ENCODE results near the gene OR10G8. TPM values are rescaled to one million over a fixed set of nuclear protein-coding genes. Genes with fewer than 3 reads are reported as not detected.

OR10G8 gene
- total RNA-seq, 4 donors from 2014 or later: not detected

- no peak for ATAC-seq
- no peaks in the 10 kb centered on the region for H3K4me1 ChIP-seq
- H3K27me3 ChIP-seq: peaks cover 0 to 4% (median 0%) of the 10 kb centered on the region in 3 donors
- H3K27ac ChIP-seq: no peak overlapping the region
- intact Hi-C loops (cut with DNase I; ENCODE audit: low total_unique reads) (loop anchor here (5.0 kb wide), 1 partner anchor 123 kb away; no protein-coding TSS in a partner anchor), in situ Hi-C loops (cut with MboI; ENCODE audit: low sequenced_read_pairs in 4 of 4) (loop anchor here in 3 of 4 donors (5.0 to 25.0 kb wide), 2 partner anchors 128 to 518 kb away; no protein-coding TSS in a partner anchor)
- DNase-seq: no peak
- no peaks in the 10 kb centered on the region for H3K9me3 ChIP-seq
- TF ChIP-seq POLR2A (IDR thresholded peaks at IDR 0.05) (no peak), CTCF (IDR thresholded peaks at IDR 0.05 in 4 of 5, conservative IDR thresholded peaks at IDR 0.05 in 1 of 5) (peak in 1 of 5 experiments; percentile 35)
- H3K4me3 ChIP-seq: no peak overlapping the region
- H3K36me3 ChIP-seq: no peaks in the 10 kb centered on the region
These were observed 43.1 kb downstream of the OR10G8 start for GRCh38 chr11:124069429-124070401.

GRCh38 chr11:124070915-124071622 is 44.5 kb downstream of the OR10G8 start:
- in situ Hi-C loops (cut with MboI; ENCODE audit: low sequenced_read_pairs in 4 of 4): loop anchor here in 3 of 4 donors (5.0 to 25.0 kb wide), 2 partner anchors 126 to 516 kb away; no protein-coding TSS in a partner anchor

GRCh38 chr11:124071623-124071948 is 45.0 kb downstream of the OR10G8 start:
- Histone ChIP-seq H3K4me1 (no peaks in the 10 kb centered on the region), H3K36me3 (no peaks in the 10 kb centered on the region), H3K27me3 (peaks cover 5 to 12% (median 5%) of the 10 kb centered on the region in 3 donors), H3K27ac (no peak overlapping the region), H3K9me3 (no peaks in the 10 kb centered on the region), H3K4me3 (no peak overlapping the region)
- DNase-seq (no peak), ATAC-seq (no peak)
- in situ Hi-C loops (cut with MboI; ENCODE audit: low sequenced_read_pairs in 4 of 4): loop anchor here in 3 of 4 donors (5.0 to 25.0 kb wide), 2 partner anchors 126 to 516 kb away; no protein-coding TSS in a partner anchor
- TF ChIP-seq POLR2A (IDR thresholded peaks at IDR 0.05) (no peak), CTCF (IDR thresholded peaks at IDR 0.05 in 4 of 5, conservative IDR thresholded peaks at IDR 0.05 in 1 of 5) (peak in 1 of 5 experiments; percentile 17)
- intact Hi-C loops (cut with DNase I; ENCODE audit: low total_unique reads): loop anchor here (5.0 kb wide), 1 partner anchor 121 kb away; no protein-coding TSS in a partner anchor

More at GRCh38 chr11:124070915-124071622, 44.5 kb downstream of the OR10G8 start:
- Histone ChIP-seq H3K9me3 (no peaks in the 10 kb centered on the region), H3K4me1 (no peaks in the 10 kb centered on the region), H3K27ac (no peak overlapping the region), H3K27me3 (peaks cover 0 to 7% (median 4%) of the 10 kb centered on the region in 3 donors), H3K4me3 (no peak overlapping the region), H3K36me3 (no peaks in the 10 kb centered on the region)
- no peak for TF ChIP-seq POLR2A (IDR thresholded peaks at IDR 0.05)
- TF ChIP-seq CTCF (IDR thresholded peaks at IDR 0.05 in 4 of 5, conservative IDR thresholded peaks at IDR 0.05 in 1 of 5): peak in 3 of 5 experiments; percentile 42 to 75 (median 66)
- ATAC-seq (peak in 1 of 2 donors; percentile 64), DNase-seq (peak; percentile 24)
- intact Hi-C loops (cut with DNase I; ENCODE audit: low total_unique reads): loop anchor here (5.0 kb wide), 1 partner anchor 121 kb away; no protein-coding TSS in a partner anchor

GRCh38 chr11:124072147-124072546 is 45.5 kb downstream of the OR10G8 start:
- Histone ChIP-seq H3K4me1 (no peaks in the 10 kb centered on the region), H3K27ac (no peak overlapping the region), H3K27me3 (peaks cover 7 to 17% (median 8%) of the 10 kb centered on the region in 3 donors), H3K4me3 (no peak overlapping the region), H3K36me3 (no peaks in the 10 kb centered on the region), H3K9me3 (no peaks in the 10 kb centered on the region)
- no peak for DNase-seq
- no peak for ATAC-seq
- intact Hi-C loops (cut with DNase I; ENCODE audit: low total_unique reads) (loop anchor here (5.0 kb wide), 1 partner anchor 120 kb away; no protein-coding TSS in a partner anchor), in situ Hi-C loops (cut with MboI; ENCODE audit: low sequenced_read_pairs in 4 of 4) (loop anchor here in 3 of 4 donors (5.0 to 25.0 kb wide), 2 partner anchors 125 to 515 kb away; no protein-coding TSS in a partner anchor)
- TF ChIP-seq POLR2A (IDR thresholded peaks at IDR 0.05): no peak
- TF ChIP-seq CTCF (IDR thresholded peaks at IDR 0.05 in 4 of 5, conservative IDR thresholded peaks at IDR 0.05 in 1 of 5): no peak

All from gastrocnemius medialis (tissue), 4 donors.